ENCODE measurements around the gene DLG2.

DNA sequence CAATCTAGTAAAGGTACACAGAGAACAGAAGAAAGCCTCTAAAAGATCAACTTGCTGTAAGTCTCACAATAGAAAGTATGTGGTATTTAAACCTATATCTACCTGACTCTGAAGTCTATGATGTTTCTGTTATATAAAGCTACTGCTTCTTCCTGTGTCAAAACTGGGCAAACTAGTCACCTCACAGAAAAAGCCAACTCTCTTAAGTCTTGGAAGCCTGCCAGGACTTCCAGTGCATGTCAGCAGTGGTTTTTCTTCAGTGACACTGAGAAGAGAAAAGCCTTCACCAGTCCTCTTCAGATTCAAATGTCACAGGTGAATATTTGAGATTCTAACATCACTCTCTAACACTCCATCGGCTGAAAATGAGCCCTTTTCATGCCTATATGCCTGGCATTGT lies 808.0 kb downstream of the DLG2 start:
- TF ChIP-seq POLR2A (IDR thresholded peaks at IDR 0.05) = no peak
- TF ChIP-seq, protein P1, sequence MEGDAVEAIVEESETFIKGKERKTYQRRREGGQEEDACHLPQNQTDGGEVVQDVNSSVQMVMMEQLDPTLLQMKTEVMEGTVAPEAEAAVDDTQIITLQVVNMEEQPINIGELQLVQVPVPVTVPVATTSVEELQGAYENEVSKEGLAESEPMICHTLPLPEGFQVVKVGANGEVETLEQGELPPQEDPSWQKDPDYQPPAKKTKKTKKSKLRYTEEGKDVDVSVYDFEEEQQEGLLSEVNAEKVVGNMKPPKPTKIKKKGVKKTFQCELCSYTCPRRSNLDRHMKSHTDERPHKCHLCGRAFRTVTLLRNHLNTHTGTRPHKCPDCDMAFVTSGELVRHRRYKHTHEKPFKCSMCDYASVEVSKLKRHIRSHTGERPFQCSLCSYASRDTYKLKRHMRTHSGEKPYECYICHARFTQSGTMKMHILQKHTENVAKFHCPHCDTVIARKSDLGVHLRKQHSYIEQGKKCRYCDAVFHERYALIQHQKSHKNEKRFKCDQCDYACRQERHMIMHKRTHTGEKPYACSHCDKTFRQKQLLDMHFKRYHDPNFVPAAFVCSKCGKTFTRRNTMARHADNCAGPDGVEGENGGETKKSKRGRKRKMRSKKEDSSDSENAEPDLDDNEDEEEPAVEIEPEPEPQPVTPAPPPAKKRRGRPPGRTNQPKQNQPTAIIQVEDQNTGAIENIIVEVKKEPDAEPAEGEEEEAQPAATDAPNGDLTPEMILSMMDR (IDR thresholded peaks at IDR 0.05) = no peak

All from uterus (tissue), 2 donors.